GM18526 (cell line): ENCODE results near the gene TRIM14.
A peak's percentile ranks its signal among the peaks of the same experiment; 100 is the strongest.

Source experiments
- POLR2A ChIP-seq: IDR thresholded peaks from 3 replicates; pipeline ENCODE4 v1.6.1; 2011; ENCODE audit not compliant: insufficient read length; ENCODE audit errors: extremely low read depth

TRIM14 gene

GRCh38 chr9:98054376-98054951 lies 64.6 kb downstream of the TRIM14 start:
- no peak for TF ChIP-seq POLR2A

- TF ChIP-seq POLR2A: no peak
These were observed 68.7 kb downstream of the TRIM14 start for GRCh38 chr9:98050351-98050750.

DNA sequence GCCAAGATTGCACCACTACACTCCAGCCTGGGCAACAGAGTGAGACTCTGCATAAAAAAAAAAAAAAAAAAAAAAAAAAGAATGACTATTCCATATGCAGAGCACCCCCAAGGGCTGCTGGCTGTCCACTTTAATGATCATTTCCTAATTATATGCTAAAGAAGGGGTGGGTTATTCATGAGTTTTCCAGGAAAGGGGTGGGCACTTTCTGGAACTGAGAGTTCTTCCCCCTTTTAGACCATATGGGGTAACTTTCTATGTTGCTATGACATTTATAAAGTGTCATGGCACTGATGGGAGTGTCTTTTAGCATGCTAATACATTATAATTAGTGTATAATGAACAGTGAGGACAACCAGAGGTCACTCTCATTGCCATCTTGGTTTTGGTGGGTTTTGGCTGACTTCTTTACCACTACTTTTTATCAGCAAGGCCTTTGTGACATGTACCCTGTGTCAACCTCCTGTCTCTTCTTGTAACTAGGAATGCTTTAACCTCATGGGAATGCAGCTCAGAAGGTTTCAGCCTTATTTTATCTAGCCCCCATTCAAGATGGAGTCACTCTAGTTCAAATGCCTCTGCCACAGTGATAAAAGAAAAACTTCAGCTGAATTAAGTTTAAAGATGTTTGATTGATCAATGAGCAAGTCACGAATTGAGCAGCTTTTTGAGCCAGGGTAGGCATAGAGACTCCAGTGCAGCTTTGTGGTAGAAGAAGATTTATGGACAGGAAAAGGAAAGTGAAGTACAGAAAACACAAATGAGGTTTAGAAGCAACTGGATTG lies 69.5 kb downstream of the TRIM14 start:
- no peak for TF ChIP-seq POLR2A

- TF ChIP-seq POLR2A: no peak
These were observed 72.0 kb downstream of the TRIM14 start for GRCh38 chr9:98047002-98047401.

DNA sequence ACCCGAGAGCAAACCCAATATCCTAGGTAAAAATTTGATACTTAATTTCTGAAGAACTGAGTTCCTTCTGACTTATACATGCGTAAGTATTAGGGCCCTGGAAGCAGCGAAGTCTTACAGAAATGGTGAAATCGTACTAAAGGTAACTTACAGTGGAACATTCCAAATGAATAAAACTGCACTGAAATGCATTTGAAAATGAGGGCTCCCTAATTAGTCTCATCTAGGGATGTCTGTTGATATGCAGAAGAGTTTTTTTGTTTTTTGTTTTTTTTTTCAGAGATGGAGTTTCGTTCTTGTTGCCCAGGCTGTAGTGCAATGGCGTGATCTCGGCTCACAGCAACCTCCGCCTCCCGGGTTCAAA lies 72.9 kb downstream of the TRIM14 start:
- TF ChIP-seq POLR2A: no peak

- TF ChIP-seq POLR2A: peak; percentile 46
These were observed 73.5 kb downstream of the TRIM14 start for GRCh38 chr9:98045234-98046179.

DNA sequence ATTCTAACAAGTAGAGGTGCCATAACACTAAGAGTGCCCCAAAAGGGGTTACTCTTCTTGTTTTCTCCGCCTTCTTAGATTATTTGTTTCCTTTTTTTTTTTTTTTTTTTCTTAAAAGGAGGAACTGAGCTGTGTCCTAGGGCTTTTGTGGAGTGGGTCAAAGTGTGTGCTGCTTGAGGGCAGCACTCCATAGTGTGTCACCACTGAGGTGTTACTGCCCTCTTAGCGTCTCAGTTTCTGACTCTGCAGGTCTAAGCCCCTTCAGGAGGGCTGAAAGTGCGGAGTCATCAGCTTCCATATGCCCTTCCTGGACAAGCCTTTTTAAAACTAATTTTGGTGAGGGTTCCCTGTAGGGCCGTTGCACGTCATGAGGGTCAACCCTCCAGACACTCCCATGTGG lies 75.1 kb downstream of the TRIM14 start:
- no peak for TF ChIP-seq POLR2A

DNA sequence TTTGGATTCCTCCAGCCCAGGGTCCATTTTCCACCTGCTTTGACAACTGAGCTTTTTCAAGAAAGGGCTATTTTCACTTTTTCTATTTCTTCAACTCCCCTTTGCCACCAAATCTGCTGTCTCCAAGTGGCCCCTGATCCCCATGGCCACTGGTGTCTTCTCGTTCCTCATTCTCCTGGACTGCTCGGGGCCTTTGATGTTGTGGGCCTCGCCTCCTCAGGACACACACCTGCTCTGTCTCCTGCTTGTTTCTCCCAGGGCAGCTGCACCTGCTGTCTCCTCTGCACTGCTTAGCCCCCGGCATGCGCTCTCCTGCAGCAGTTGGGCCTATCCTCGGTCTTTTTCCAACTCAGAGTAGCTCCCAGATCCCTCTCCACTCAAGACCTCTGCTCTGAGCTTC lies 78.8 kb downstream of the TRIM14 start:
- no peak for TF ChIP-seq POLR2A

GRCh38 chr9:98039607-98040017 lies 79.4 kb downstream of the TRIM14 start:
- TF ChIP-seq POLR2A: no peak

GRCh38 chr9:98038958-98039357 lies 80.1 kb downstream of the TRIM14 start:
- no peak for TF ChIP-seq POLR2A

DNA sequence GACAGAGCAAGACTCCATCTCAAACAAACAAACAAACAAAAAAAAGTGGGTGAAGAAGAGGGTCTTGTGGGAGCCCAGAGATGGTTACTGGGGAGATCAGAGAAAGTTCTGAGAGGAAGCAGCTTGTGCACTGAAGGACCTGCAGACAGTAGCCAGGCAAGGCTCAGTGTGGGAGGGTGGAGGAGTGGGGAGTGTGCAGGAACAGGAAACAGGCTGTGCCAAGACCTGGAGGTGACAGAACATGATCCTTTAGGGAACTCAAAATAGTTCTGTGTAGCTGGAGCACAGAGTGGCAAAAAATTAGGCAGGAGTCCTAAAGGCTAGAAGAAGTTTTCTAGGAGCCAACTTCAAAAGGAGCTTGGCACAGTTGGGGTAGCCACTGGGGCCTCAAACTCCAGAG lies 81.7 kb downstream of the TRIM14 start:
- no peak for TF ChIP-seq POLR2A

DNA sequence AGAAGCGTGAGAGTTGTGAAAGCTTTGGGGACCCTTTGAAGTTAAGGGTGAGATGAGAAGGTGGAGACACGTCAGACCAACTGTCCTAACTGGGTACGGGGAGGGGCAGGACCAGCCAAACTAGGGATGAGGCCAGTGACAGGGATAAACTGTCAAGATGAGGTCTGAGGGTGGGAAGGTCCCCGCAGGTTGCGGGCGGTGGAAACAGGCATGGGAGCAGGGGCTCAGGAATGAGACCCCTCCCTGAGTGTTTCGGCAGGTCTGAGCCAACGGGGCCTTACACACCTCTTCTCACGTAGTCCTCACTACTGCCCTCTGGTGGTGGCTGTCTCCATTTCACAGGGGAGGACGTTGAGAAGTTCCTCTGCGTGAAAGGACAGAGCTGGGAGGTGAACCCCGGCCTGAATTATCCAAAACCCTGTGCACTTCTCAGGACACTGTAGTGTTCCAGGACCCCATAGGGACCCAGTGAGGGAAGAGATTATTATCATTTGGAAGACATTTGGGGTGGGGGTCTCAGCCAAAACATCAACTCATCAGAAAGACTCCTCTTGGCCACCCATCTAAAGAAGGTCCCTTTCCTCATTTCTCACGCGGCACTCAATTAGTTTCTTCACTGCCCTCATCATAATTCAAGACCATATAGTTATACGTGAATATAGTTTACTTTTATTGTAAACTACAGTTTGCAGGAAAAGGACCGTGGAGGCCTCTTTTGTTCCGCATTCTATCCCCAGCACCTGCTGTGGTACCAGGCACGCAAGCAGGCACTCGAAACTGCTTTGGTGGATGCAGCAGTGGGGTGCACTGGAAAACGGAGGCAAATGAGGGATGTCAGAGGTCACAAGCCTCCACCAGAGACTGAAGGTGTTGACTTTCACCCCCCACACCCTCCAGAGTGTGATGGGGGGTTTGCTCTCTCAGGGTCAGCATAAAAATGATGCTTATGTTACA lies 84.2 kb downstream of the TRIM14 start:
- TF ChIP-seq POLR2A: no peak

DNA sequence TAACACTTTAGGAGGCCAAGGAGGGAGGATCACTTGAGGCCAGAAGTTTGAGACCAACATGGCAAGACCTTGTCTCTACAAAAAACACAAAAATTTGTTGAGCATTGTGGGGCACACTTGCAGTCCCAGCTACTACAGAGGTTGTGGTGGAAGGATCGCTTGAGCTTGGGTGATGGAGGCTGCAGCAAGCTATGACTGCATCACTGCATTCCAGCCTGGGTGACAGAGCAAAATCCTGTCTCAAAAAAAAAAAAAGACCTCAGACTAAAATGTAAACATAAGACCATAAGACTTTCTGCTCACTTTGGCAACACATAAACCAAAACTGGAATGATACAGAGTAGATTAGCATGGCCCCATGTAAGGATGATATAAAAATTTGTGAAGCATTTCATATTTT lies 87.1 kb downstream of the TRIM14 start:
- TF ChIP-seq POLR2A: no peak

DNA sequence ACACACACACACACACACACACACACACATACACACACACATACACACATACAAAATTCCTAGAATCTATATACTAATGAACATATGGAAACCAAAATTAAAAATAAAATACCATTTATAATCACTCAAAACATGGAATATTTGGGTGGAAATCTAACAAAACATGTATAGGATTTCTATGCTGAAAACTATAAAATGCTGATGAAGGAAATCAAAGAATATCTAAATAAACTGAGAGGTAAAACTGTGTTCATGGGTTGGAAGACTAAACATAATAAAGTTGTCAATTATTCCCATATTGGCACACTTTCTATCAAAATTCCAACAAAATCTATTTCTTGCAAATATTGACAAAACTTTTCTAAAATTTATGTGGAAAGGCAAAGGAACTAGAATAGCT lies 87.9 kb downstream of the TRIM14 start:
- no peak for TF ChIP-seq POLR2A

- TF ChIP-seq POLR2A: no peak
These were observed 94.3 kb downstream of the TRIM14 start for GRCh38 chr9:98024702-98025101.
